ENCODE measurements around the gene SLC26A8. TPM values are rescaled to one million over a fixed set of nuclear protein-coding genes. Genes with fewer than 3 reads are reported as not detected.

SLC26A8 gene
- total and polyA plus RNA-seq, 2 of the 13 experiments (the other 11 are each of a cell fraction or from before 2014, with no cell fraction given): 0.46 TPM; not detected in 1

DNA sequence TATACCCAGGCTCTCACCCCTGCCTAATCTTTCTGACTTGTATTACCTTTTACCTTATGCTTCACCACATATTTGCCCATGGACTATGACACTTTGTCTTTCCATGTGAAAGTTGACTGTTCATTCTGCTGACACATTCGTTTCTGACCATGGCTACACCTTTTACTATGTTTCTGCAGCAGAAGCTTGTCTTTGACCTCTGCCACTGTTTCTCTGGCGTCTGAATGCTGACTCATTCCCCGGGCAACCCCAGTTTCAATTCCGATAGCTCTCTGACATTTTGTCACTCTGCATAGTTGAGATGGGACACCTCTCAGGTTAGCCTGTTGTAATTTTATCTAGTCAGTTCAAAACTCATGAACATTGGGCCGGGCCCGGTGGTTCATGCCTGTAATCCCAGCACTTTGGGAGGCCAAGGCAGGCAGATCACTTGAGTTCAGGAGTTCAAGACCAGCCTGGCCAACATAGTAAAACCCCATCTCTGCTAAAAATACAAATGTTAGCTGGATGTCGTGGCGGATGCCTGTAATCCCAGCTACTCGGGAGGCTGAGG, 50.7 kb downstream of the SLC26A8 start (continued):
- no peak for TF ChIP-seq CHD4 (IDR thresholded peaks at IDR 0.05; ENCODE audit: borderline replicate concordance, low read length)
- TF ChIP-seq, protein P1, sequence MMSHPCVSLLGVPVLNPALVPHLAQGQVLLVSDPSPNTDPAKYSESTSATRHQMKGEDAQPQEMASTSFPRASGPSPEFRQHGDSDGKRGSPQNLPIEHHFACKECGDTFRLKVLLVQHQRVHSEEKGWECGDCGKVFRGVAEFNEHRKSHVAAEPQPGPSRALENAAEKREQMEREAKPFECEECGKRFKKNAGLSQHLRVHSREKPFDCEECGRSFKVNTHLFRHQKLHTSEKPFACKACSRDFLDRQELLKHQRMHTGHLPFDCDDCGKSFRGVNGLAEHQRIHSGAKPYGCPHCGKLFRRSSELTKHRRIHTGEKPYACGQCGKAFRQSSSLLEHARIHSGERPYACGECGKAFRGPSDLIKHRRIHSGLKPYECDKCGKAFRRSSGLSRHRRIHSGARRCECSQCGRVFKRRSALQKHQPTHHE (CRISPR knock-in tag; IDR thresholded peaks at IDR 0.05; ENCODE audit: borderline replicate concordance): no peak
- TF ChIP-seq KLF13 (CRISPR knock-in tag; IDR thresholded peaks at IDR 0.05): no peak
- peak; percentile 83 for TF ChIP-seq ELF3 (CRISPR knock-in tag; IDR thresholded peaks at IDR 0.05)
- no peak for TF ChIP-seq TCF7 (IDR thresholded peaks at IDR 0.05; ENCODE audit: low read depth)
- TF ChIP-seq CC2D1A (CRISPR knock-in tag; IDR thresholded peaks at IDR 0.05): 0 out of 2 replicates have a peak, but pooled peaks have one; percentile 75
- no peak for TF ChIP-seq RNF2 (conservative IDR thresholded peaks at IDR 0.05; ENCODE audit: low read depth)
- TF ChIP-seq ATM (IDR thresholded peaks at IDR 0.05; ENCODE audit: borderline replicate concordance): no peak
- TF ChIP-seq ZNF224 (CRISPR knock-in tag; IDR thresholded peaks at IDR 0.05): 0 out of 2 replicates have a peak, but pooled peaks have one; percentile 45
- TF ChIP-seq, protein P2, sequence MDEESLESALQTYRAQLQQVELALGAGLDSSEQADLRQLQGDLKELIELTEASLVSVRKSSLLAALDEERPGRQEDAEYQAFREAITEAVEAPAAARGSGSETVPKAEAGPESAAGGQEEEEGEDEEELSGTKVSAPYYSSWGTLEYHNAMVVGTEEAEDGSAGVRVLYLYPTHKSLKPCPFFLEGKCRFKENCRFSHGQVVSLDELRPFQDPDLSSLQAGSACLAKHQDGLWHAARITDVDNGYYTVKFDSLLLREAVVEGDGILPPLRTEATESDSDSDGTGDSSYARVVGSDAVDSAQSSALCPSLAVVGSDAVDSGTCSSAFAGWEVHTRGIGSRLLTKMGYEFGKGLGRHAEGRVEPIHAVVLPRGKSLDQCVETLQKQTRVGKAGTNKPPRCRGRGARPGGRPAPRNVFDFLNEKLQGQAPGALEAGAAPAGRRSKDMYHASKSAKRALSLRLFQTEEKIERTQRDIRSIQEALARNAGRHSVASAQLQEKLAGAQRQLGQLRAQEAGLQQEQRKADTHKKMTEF (CRISPR knock-in tag; IDR thresholded peaks at IDR 0.05): peak; percentile 79; the same call in 1 of the 2 replicates
- TF ChIP-seq STAT5B (CRISPR knock-in tag; IDR thresholded peaks at IDR 0.05): no peak
- TF ChIP-seq LCORL (IDR thresholded peaks at IDR 0.05): 0 out of 2 replicates have a peak, but pooled peaks have one; percentile 16
- peak; percentile 95 for TF ChIP-seq LCORL (CRISPR knock-in tag; IDR thresholded peaks at IDR 0.05)
- peak; percentile 46; the same call in 1 of the 2 replicates for TF ChIP-seq CREM (IDR thresholded peaks at IDR 0.05)
- no peak for TF ChIP-seq CREM (CRISPR knock-in tag; IDR thresholded peaks at IDR 0.05)
- TF ChIP-seq GZF1 (CRISPR knock-in tag; IDR thresholded peaks at IDR 0.05): 0 out of 2 replicates have a peak, but pooled peaks have one; percentile 31
- TF ChIP-seq, protein P3, sequence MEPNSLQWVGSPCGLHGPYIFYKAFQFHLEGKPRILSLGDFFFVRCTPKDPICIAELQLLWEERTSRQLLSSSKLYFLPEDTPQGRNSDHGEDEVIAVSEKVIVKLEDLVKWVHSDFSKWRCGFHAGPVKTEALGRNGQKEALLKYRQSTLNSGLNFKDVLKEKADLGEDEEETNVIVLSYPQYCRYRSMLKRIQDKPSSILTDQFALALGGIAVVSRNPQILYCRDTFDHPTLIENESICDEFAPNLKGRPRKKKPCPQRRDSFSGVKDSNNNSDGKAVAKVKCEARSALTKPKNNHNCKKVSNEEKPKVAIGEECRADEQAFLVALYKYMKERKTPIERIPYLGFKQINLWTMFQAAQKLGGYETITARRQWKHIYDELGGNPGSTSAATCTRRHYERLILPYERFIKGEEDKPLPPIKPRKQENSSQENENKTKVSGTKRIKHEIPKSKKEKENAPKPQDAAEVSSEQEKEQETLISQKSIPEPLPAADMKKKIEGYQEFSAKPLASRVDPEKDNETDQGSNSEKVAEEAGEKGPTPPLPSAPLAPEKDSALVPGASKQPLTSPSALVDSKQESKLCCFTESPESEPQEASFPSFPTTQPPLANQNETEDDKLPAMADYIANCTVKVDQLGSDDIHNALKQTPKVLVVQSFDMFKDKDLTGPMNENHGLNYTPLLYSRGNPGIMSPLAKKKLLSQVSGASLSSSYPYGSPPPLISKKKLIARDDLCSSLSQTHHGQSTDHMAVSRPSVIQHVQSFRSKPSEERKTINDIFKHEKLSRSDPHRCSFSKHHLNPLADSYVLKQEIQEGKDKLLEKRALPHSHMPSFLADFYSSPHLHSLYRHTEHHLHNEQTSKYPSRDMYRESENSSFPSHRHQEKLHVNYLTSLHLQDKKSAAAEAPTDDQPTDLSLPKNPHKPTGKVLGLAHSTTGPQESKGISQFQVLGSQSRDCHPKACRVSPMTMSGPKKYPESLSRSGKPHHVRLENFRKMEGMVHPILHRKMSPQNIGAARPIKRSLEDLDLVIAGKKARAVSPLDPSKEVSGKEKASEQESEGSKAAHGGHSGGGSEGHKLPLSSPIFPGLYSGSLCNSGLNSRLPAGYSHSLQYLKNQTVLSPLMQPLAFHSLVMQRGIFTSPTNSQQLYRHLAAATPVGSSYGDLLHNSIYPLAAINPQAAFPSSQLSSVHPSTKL (CRISPR knock-in tag; IDR thresholded peaks at IDR 0.05): peak; percentile 91
- no peak for TF ChIP-seq SP1 (IDR thresholded peaks at IDR 0.05)
- 0 out of 2 replicates have a peak, but pooled peaks have one; percentile 8 for TF ChIP-seq SP1 (CRISPR knock-in tag; IDR thresholded peaks at IDR 0.05)
- TF ChIP-seq, protein P4, sequence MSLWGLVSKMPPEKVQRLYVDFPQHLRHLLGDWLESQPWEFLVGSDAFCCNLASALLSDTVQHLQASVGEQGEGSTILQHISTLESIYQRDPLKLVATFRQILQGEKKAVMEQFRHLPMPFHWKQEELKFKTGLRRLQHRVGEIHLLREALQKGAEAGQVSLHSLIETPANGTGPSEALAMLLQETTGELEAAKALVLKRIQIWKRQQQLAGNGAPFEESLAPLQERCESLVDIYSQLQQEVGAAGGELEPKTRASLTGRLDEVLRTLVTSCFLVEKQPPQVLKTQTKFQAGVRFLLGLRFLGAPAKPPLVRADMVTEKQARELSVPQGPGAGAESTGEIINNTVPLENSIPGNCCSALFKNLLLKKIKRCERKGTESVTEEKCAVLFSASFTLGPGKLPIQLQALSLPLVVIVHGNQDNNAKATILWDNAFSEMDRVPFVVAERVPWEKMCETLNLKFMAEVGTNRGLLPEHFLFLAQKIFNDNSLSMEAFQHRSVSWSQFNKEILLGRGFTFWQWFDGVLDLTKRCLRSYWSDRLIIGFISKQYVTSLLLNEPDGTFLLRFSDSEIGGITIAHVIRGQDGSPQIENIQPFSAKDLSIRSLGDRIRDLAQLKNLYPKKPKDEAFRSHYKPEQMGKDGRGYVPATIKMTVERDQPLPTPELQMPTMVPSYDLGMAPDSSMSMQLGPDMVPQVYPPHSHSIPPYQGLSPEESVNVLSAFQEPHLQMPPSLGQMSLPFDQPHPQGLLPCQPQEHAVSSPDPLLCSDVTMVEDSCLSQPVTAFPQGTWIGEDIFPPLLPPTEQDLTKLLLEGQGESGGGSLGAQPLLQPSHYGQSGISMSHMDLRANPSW (CRISPR knock-in tag; IDR thresholded peaks at IDR 0.05; ENCODE audit: borderline replicate concordance): 0 out of 2 replicates have a peak, but pooled peaks have one; percentile 70
- peak; percentile 89 for TF ChIP-seq MED1 (CRISPR knock-in tag; IDR thresholded peaks at IDR 0.05)
- TF ChIP-seq KLF6 (CRISPR knock-in tag; IDR thresholded peaks at IDR 0.05): 0 out of 2 replicates have a peak, but pooled peaks have one; percentile 27
